WTC11 (cell line): ENCODE data around the gene KRTCAP3. TPM values are rescaled to one million over a fixed set of nuclear protein-coding genes. Genes with fewer than 3 reads are reported as not detected.

Source experiments
- ATAC-seq: fragments of 200-7000 bp; cut with Tn5 transposase; 2 replicates; pipeline ENCODE4 v1.10.0; 2021; ENCODE audit warnings: mild to moderate bottlenecking, moderate library complexity
- CTCF ChIA-PET: fragments of 300-600 bp; sonication (Branson Sonifier 250); formaldehyde crosslinking; loops from one replicate; lab custom pipeline; 2021; ENCODE audit warnings: antibody characterized with exemption; lab: Charles Lee
- POLR2A ChIA-PET: fragments of 350-600 bp; sonication (Branson Sonifier 250); formaldehyde crosslinking; loops from one replicate; lab custom pipeline; 2021; ENCODE audit warnings: antibody characterized with exemption; lab: Charles Lee
- DNase-seq: peaks from one replicate; pipeline ENCODE4 v3.0.0; 2021; ENCODE audit warnings: low spot score
- H3K27ac Mint-ChIP-seq: 2 replicates; pipeline ENCODE4 v1.8.0; 2021; ENCODE audit warnings: mixed read lengths
- H3K27me3 Mint-ChIP-seq: 2 replicates; pipeline ENCODE4 v1.8.0; 2021; ENCODE audit warnings: low read depth, mild to moderate bottlenecking, moderate library complexity, mixed read lengths
- H3K36me3 Mint-ChIP-seq: 2 replicates; pipeline ENCODE4 v1.8.0; 2021; ENCODE audit warnings: mixed read lengths
- H3K4me1 Mint-ChIP-seq: 2 replicates; pipeline ENCODE4 v1.8.0; 2022; ENCODE audit warnings: mixed read lengths
- H3K4me3 Mint-ChIP-seq: 2 replicates; pipeline ENCODE4 v1.8.0; 2021; ENCODE audit warnings: mild to moderate bottlenecking, moderate library complexity, mixed read lengths
- H3K9me3 Mint-ChIP-seq: 2 replicates; pipeline ENCODE4 v1.8.0; 2021; ENCODE audit warnings: mixed read lengths
- CTCF ChIP-seq: fragments of 200-600 bp; IDR thresholded peaks from 2 replicates; pipeline ENCODE4 v1.8.0; 2022; ENCODE audit warnings: antibody characterized with exemption
- ELF4 ChIP-seq: sonication (generic); formaldehyde crosslinking; IDR thresholded peaks from 2 replicates; pipeline ENCODE4 v1.8.1; 2022; ENCODE audit warnings: low read depth, mild to moderate bottlenecking, moderate library complexity, missing genetic modification reagents
- EMX1 ChIP-seq: fragments of 250-450 bp; sonication (Bioruptor Pico); IDR thresholded peaks from 2 replicates; pipeline ENCODE4 v1.8.0; 2021; ENCODE audit warnings: mild to moderate bottlenecking
- ESRRA ChIP-seq: sonication (generic); formaldehyde crosslinking; IDR thresholded peaks from 2 replicates; pipeline ENCODE4 v1.8.1; 2022; ENCODE audit warnings: mild to moderate bottlenecking, missing genetic modification reagents, borderline replicate concordance
- PRRX2 ChIP-seq: fragments of 250-450 bp; sonication (Bioruptor Pico); IDR thresholded peaks from 2 replicates; pipeline ENCODE4 v1.8.0; 2021; ENCODE audit warnings: mild to moderate bottlenecking
- RORB ChIP-seq: fragments of 250-450 bp; sonication (Bioruptor Pico); IDR thresholded peaks from 2 replicates; pipeline ENCODE4 v1.9.0; 2021; ENCODE audit warnings: mild to moderate bottlenecking
- STAT6 ChIP-seq: sonication (generic); formaldehyde crosslinking; conservative IDR thresholded peaks from 2 replicates; pipeline ENCODE4 v1.8.1; 2023; ENCODE audit warnings: mild to moderate bottlenecking, low read depth, missing genetic modification reagents, moderate library complexity
- ZBTB21 ChIP-seq: sonication (generic); formaldehyde crosslinking; IDR thresholded peaks from 2 replicates; pipeline ENCODE4 v1.8.1; 2023; ENCODE audit warnings: mild to moderate bottlenecking, missing genetic modification reagents, borderline replicate concordance
- ZMAT4 ChIP-seq: fragments of 250-450 bp; sonication (Bioruptor Pico); IDR thresholded peaks from 2 replicates; pipeline ENCODE4 v1.9.0; 2021; ENCODE audit warnings: mild to moderate bottlenecking
- ZNF396 ChIP-seq: fragments of 250-450 bp; sonication (Bioruptor Pico); IDR thresholded peaks from 2 replicates; pipeline ENCODE4 v1.8.0; 2021; ENCODE audit warnings: mild to moderate bottlenecking, moderate library complexity, borderline replicate concordance
- ZNF416 ChIP-seq: fragments of 250-450 bp; sonication (Bioruptor Pico); IDR thresholded peaks from 2 replicates; pipeline ENCODE4 v1.9.0; 2021; ENCODE audit warnings: mild to moderate bottlenecking, inconsistent platforms
- ZNF671 ChIP-seq: fragments of 250-450 bp; sonication (Bioruptor Pico); IDR thresholded peaks from 2 replicates; pipeline ENCODE4 v1.8.0; 2021; ENCODE audit warnings: mild to moderate bottlenecking
- total RNA-seq: library from RNA; stranded (reverse); gene quantifications from 3 replicates; pipeline ENCODE4 v1.2.3, GENCODE V29; 2021
- TF ChIP-seq, protein P1 (sequence below): sonication (generic); formaldehyde crosslinking; IDR thresholded peaks from 2 replicates; pipeline ENCODE4 v1.8.0; 2023; ENCODE audit warnings: missing genetic modification reagents
- TF ChIP-seq, protein P2 (sequence below): sonication (generic); formaldehyde crosslinking; IDR thresholded peaks from 2 replicates; pipeline ENCODE4 v1.8.0; 2023; ENCODE audit warnings: missing genetic modification reagents, mild to moderate bottlenecking, borderline replicate concordance
- TF ChIP-seq, protein P3 (sequence below): fragments of 250-450 bp; sonication (Bioruptor Pico); conservative IDR thresholded peaks from 2 replicates; pipeline ENCODE4 v1.9.0; 2021; ENCODE audit warnings: mild to moderate bottlenecking
- TF ChIP-seq, protein P4 (sequence below): sonication (generic); formaldehyde crosslinking; conservative IDR thresholded peaks from 2 replicates; pipeline ENCODE4 v1.8.1; 2022; ENCODE audit warnings: mild to moderate bottlenecking, missing genetic modification reagents

Gene KRTCAP3
- total RNA-seq, 1 experiment from 2014 or later = 41.9 TPM

DNA sequence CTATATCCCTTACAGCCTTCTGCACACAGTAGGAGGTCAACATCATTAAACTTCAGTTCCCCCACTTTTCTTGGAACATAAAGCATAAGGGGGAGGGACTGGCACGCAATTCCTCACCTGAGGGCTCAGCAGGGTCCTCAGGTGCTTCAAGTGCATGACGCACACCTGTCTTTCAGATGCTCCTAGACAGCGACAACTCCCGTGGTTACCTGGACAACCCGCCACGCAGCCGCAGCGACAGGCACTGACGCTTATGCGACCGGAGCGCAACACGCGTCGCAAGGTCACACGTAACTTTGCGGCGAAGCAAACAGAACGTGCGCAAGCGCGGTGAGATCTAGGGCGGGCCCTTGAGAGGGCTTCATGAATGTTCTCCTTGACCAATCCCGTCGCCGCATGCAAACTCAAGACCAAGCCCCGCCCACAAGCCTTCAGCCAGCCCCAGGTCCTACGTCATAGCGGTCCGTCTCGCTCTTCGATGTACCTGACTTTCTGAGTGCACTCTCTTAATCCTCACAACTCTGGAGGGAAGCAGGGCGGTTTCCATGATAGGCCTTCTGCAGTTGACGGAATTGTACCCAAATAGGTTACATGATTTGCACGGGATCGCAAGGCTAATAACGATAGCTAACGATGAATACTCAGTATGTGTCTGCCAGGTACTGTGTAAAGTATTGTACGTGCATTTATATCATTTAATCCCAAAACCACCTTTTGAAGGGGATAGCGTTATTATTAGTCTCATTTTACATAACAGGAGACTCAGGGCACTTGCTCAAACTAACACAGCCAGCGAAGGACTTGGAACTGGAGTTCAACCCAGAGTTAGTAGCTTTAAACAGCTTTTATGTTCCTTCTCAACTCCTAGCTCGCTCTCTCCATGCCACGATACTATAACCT is 47.6 kb downstream of the KRTCAP3 start, which contains the start of gene IFT172 (continued):
- TF ChIP-seq, protein P1, sequence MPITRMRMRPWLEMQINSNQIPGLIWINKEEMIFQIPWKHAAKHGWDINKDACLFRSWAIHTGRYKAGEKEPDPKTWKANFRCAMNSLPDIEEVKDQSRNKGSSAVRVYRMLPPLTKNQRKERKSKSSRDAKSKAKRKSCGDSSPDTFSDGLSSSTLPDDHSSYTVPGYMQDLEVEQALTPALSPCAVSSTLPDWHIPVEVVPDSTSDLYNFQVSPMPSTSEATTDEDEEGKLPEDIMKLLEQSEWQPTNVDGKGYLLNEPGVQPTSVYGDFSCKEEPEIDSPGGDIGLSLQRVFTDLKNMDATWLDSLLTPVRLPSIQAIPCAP (CRISPR knock-in tag) = no peak
- TF ChIP-seq ESRRA (CRISPR knock-in tag) (no peak), CTCF (no peak), STAT6 (no peak), ZNF671 (CRISPR knock-in tag) (no peak), PRRX2 (CRISPR knock-in tag) (no peak), RORB (CRISPR knock-in tag) (no peak), ZNF396 (CRISPR knock-in tag) (no peak), ELF4 (no peak), EMX1 (CRISPR knock-in tag) (no peak)
- TF ChIP-seq, protein P2, sequence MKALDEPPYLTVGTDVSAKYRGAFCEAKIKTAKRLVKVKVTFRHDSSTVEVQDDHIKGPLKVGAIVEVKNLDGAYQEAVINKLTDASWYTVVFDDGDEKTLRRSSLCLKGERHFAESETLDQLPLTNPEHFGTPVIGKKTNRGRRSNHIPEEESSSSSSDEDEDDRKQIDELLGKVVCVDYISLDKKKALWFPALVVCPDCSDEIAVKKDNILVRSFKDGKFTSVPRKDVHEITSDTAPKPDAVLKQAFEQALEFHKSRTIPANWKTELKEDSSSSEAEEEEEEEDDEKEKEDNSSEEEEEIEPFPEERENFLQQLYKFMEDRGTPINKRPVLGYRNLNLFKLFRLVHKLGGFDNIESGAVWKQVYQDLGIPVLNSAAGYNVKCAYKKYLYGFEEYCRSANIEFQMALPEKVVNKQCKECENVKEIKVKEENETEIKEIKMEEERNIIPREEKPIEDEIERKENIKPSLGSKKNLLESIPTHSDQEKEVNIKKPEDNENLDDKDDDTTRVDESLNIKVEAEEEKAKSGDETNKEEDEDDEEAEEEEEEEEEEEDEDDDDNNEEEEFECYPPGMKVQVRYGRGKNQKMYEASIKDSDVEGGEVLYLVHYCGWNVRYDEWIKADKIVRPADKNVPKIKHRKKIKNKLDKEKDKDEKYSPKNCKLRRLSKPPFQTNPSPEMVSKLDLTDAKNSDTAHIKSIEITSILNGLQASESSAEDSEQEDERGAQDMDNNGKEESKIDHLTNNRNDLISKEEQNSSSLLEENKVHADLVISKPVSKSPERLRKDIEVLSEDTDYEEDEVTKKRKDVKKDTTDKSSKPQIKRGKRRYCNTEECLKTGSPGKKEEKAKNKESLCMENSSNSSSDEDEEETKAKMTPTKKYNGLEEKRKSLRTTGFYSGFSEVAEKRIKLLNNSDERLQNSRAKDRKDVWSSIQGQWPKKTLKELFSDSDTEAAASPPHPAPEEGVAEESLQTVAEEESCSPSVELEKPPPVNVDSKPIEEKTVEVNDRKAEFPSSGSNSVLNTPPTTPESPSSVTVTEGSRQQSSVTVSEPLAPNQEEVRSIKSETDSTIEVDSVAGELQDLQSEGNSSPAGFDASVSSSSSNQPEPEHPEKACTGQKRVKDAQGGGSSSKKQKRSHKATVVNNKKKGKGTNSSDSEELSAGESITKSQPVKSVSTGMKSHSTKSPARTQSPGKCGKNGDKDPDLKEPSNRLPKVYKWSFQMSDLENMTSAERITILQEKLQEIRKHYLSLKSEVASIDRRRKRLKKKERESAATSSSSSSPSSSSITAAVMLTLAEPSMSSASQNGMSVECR (CRISPR knock-in tag) = peak; percentile 96; the same call in 1 of the 2 replicates
- TF ChIP-seq, protein P3, sequence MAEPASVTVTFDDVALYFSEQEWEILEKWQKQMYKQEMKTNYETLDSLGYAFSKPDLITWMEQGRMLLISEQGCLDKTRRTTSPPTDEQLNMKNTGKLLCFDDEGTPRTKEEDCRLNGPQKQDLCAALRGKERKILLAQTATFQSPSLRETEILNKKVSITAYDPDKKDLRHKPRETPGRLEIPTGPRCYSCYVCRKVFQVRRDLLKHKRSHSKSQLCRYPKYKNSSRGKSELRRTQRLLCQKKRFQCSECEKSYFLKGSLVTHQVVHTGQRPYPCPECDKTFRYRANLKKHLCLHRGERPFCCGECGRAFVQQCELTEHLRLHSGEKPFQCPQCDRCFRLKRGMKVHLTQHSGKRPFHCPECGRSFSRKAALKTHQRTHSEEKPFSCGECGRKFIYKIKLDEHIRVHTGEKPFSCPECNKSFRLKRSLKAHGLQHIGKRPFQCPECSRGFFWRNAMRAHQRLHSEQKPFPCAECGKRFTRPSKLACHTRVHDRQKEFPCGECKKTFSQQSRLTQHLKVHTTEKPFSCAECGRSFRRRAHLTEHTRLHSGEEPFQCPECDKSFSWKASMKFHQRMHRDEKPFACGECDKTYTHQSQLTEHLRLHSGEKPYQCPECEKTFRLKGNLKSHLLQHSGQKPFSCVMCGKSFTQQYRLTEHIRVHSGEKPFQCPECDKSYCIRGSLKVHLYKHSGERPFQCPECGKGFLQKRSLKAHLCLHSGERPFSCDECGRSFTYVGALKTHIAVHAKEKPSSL (CRISPR knock-in tag) = no peak
- TF ChIP-seq, protein P4, sequence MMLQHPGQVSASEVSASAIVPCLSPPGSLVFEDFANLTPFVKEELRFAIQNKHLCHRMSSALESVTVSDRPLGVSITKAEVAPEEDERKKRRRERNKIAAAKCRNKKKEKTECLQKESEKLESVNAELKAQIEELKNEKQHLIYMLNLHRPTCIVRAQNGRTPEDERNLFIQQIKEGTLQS = no peak

- H3K4me3 Mint-ChIP-seq = no peak overlapping the region
- no peak for ATAC-seq
- no peak for DNase-seq
- no peaks in the 10 kb centered on the region for H3K36me3 Mint-ChIP-seq
- no peak for TF ChIP-seq ZMAT4 (CRISPR knock-in tag)
- TF ChIP-seq ZBTB21 = no peak
- no peak for TF ChIP-seq ZNF396 (CRISPR knock-in tag)
- no peak for TF ChIP-seq ELF4
- no peak for TF ChIP-seq ZNF416
- TF ChIP-seq STAT6 = no peak
- POLR2A ChIA-PET = no interaction called here
- no peak overlapping the region for H3K27ac Mint-ChIP-seq
- H3K9me3 Mint-ChIP-seq = no peaks in the 10 kb centered on the region
- CTCF ChIA-PET = no interaction called here
- peaks cover 30% of the 10 kb centered on the region for H3K4me1 Mint-ChIP-seq
- peaks cover 48% of the 10 kb centered on the region for H3K27me3 Mint-ChIP-seq
These were observed 50.4 kb downstream of the KRTCAP3 start for GRCh38 chr2:27492557-27492956.
